Measurements from ENCODE around the gene HIBADH.

Gene HIBADH

GRCh38 chr7:27662490-27663205 lies at the start of gene HIBADH:
Gene HIBADH, minus strand, starts transcription at chr7:27662883. Its CDS starts 95 bp downstream, at chr7:27662788.
- DNase-seq (ENCODE audit: low read depth): peak; percentile 100

- no peak for DNase-seq (ENCODE audit: low read depth)
Measured at GRCh38 chr7:27712217-27712616, 49.5 kb upstream of the HIBADH start.

GRCh38 chr7:27709137-27710075 lies 46.7 kb upstream of the HIBADH start:
- DNase-seq (ENCODE audit: low read depth): peak; percentile 84

GRCh38 chr7:27708485-27708884 lies 45.8 kb upstream of the HIBADH start:
- DNase-seq (ENCODE audit: low read depth): no peak

- DNase-seq (ENCODE audit: low read depth): no peak
Measured at GRCh38 chr7:27705200-27705594, 42.5 kb upstream of the HIBADH start.

GRCh38 chr7:27704422-27705199 lies 41.9 kb upstream of the HIBADH start:
- DNase-seq (ENCODE audit: low read depth): no peak

- peak; percentile 25 for DNase-seq (ENCODE audit: low read depth)
Measured at GRCh38 chr7:27703181-27703580, 40.5 kb upstream of the HIBADH start.

GRCh38 chr7:27700501-27700900 lies 37.8 kb upstream of the HIBADH start:
- no peak for DNase-seq (ENCODE audit: low read depth)

GRCh38 chr7:27699751-27700150 lies 37.1 kb upstream of the HIBADH start:
- DNase-seq (ENCODE audit: low read depth): no peak

- peak; percentile 41 for DNase-seq (ENCODE audit: low read depth)
Measured at GRCh38 chr7:27697861-27698430, 35.3 kb upstream of the HIBADH start.

GRCh38 chr7:27695096-27695495 lies 32.4 kb upstream of the HIBADH start:
- peak; percentile 69 for DNase-seq (ENCODE audit: low read depth)

GRCh38 chr7:27693794-27694193 lies 31.1 kb upstream of the HIBADH start:
- DNase-seq (ENCODE audit: low read depth): no peak

- no peak for DNase-seq (ENCODE audit: low read depth)
Measured at GRCh38 chr7:27690649-27691048, 28.0 kb upstream of the HIBADH start.

GRCh38 chr7:27689591-27690164 lies 27.0 kb upstream of the HIBADH start:
- DNase-seq (ENCODE audit: low read depth): peak; percentile 47

GRCh38 chr7:27689150-27689549 lies 26.5 kb upstream of the HIBADH start:
- DNase-seq (ENCODE audit: low read depth): peak; percentile 45

- DNase-seq (ENCODE audit: low read depth): no peak
Measured at GRCh38 chr7:27688646-27689045, 26.0 kb upstream of the HIBADH start.

GRCh38 chr7:27688056-27688455 lies 25.4 kb upstream of the HIBADH start:
- no peak for DNase-seq (ENCODE audit: low read depth)

GRCh38 chr7:27686315-27686714 lies 23.6 kb upstream of the HIBADH start:
- DNase-seq (ENCODE audit: low read depth): peak; percentile 67

GRCh38 chr7:27685893-27686292 lies 23.2 kb upstream of the HIBADH start:
- DNase-seq (ENCODE audit: low read depth): no peak

GRCh38 chr7:27685209-27685608 lies 22.5 kb upstream of the HIBADH start:
- DNase-seq (ENCODE audit: low read depth): no peak

GRCh38 chr7:27684491-27684890 lies 21.8 kb upstream of the HIBADH start:
- no peak for DNase-seq (ENCODE audit: low read depth)

- no peak for DNase-seq (ENCODE audit: low read depth)
Measured at GRCh38 chr7:27680610-27681009, 17.9 kb upstream of the HIBADH start.

Measured in EH (cell line).